Measurements from ENCODE around the gene WDR5.

DNA sequence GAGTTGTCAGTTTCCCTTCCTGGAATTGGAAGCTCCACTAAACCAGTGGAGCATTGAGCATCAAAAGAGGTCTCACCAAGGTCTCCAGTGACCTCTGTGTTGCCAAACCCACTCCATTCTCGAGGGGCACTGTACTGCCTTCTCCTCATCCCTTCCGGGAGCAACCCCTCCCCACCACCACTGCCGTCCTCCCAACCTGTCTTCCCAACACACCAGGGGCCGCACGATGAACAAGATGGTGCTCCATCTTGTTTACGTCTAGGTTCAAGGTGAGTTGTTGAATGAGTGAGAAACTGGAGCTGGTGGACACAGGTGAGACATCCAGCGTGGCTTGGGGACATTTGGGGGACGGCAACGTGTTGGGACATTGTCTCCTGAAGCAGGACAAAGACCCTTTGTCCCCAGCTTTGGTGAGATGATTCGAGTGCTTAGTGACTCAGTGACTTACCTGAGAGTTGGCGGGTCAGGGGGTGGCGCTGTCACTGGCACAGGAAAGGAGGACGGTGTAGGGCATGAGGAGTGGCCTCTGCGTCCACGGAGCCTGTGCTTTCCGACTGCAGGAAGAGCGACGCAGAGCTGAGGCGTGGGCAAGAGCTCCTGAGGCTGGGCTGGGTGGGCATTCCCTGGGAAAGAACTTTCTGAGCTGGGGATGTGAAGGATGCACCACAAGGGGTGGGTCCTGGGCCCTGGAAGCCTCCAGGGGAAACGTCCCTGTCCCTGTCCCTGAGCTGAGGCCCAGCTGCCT is 73.3 kb downstream of the WDR5 start:
- no peak for TF ChIP-seq POLR2AphosphoS5 (IDR thresholded peaks at IDR 0.05)
- TF ChIP-seq, protein P1, sequence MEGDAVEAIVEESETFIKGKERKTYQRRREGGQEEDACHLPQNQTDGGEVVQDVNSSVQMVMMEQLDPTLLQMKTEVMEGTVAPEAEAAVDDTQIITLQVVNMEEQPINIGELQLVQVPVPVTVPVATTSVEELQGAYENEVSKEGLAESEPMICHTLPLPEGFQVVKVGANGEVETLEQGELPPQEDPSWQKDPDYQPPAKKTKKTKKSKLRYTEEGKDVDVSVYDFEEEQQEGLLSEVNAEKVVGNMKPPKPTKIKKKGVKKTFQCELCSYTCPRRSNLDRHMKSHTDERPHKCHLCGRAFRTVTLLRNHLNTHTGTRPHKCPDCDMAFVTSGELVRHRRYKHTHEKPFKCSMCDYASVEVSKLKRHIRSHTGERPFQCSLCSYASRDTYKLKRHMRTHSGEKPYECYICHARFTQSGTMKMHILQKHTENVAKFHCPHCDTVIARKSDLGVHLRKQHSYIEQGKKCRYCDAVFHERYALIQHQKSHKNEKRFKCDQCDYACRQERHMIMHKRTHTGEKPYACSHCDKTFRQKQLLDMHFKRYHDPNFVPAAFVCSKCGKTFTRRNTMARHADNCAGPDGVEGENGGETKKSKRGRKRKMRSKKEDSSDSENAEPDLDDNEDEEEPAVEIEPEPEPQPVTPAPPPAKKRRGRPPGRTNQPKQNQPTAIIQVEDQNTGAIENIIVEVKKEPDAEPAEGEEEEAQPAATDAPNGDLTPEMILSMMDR (IDR thresholded peaks at IDR 0.05), result no peak
- no peak for TF ChIP-seq EP300 (IDR thresholded peaks at IDR 0.05)
- TF ChIP-seq POLR2A (IDR thresholded peaks at IDR 0.05), result no peak
